C1 segment of cervical spinal cord (tissue), 14 donors: ENCODE data around the gene PPP1R13B.
A peak's percentile ranks its signal among the peaks of the same experiment; 100 is the strongest.

Experiments
- DNase-seq, 14 donors: peaks; one replicate each; lab custom pipeline; 2025; lab: John Stamatoyannopoulos, UW

PPP1R13B gene

GRCh38 chr14:103715052-103716000, 132.0 kb downstream of the PPP1R13B start, which contains the start of the genes XRCC3 and ZFYVE21:
Gene XRCC3 (minus strand): TSS chr14:103715451. CDS start chr14:103711087, 4,364 bp downstream.
Gene ZFYVE21 (plus strand): TSS chr14:103715810. CDS start chr14:103715842, 32 bp downstream.
- DNase-seq: peak; percentile 91 to 99 (median 99)

- DNase-seq: no peak
Measured at GRCh38 chr14:103714063-103714724, 133.2 kb downstream of the PPP1R13B start.

DNA sequence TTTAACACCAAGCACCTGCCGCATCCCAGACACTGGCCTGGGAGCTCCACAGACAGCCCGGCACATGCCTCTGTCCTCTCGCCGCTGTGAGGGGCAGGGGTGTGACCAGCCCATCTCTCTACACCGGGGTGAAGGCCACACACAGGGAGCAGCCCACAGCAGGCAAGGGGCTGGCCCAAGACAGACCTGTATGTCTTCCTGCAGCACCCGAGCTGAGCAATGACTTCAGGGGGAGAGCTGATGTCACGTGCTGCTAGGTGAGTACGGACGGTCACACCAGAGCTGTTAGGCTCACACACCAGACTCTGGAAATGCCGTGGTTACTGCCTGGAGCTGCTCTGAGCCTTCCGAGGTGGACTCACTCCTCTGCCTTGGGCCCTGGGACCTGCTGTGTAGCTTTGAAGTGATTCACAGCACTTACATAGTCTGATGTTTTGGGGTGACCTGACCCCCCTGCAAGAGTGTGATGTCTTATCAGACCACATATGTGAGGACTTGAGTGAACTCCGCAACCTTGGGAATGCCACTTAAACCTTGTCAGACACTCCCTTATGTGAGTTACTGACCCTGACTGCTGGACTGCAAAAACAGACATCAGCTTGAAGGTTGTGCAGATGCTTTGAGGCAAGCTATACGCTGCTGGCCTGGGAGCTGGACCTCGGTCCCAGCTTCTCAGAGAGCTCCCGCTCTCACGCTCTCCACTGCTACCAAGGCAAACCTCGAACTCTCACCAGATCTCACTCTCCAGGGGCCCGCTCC, 133.9 kb downstream of the PPP1R13B start:
- no peak for DNase-seq

DNA sequence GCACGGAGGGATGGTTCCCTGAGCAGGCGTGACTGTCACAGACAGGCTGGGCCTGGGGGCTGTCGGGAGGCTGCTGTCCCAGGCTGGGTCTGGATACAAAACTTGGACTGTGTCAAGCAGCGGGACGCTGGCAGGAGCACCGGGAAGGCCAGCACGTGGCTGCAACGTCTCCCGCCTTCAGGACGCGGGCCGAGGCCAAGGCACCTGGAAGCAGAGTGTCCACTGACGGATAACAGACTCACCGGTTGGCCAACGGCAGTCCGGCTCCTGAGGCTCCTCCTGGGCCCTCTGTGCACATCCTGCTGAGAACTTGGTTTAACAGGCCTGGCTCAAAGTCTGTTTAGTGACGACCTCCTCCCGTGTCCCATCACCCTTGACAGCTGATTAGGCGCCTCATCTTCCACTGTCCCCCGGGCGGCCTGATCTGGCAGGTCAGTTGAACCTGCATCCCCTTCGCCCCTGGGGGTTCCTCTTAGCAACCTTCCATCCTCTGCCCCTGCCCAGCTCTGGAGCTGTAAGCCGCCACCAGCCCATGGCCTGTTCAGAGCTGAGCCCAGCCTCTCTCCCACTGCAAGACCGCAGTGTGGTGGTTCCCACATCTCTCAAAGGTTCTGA, 134.6 kb downstream of the PPP1R13B start:
- peak in 2 of 14 donors; percentile 63 to 80 for DNase-seq

DNA sequence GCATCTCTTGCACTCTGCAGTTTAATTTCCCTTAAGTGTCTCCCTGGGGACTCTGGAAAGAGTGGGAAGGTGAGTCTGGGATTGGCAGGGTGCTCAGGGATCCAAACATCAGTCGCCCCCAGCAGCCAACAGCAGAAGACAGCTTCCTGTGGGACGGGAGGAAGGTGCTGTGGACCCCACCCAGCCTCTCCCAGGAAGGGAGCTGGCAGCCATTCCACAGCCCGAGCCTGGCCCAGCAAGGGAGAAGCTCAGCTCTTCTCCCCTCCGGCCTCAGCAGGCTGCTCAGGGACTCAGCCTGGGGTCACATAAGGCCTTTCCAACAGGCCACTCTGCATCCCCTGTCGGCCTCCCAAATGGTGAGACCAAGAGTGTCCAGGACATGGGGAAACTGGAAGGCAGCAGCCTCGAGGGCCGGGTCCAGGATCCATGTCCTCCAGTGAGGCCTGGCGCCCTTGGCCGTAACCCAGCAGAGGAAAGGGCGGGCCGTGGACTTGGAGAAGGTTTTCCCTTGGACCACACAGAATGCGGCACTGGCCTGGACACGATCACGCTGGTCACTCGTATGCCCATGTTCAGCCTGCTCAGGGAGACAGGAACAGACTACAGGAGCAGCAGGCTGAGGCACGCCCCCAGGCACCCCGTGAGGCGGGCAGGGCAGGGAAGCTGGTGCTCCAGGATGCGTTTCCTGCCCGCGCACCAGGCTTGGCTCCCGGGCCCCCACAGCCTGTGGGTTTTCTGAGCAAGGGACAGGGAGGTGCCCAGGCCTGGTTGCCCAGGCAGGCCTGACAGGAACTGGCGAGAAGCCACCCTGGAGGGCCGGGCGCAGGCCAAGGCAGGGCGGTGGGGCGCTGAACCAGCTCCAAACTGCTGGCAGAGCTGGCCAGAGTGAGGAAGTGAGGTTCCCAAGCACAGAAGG, 135.6 kb downstream of the PPP1R13B start:
- DNase-seq: peak in 10 of 14 donors; percentile 49 to 90 (median 78)

DNA sequence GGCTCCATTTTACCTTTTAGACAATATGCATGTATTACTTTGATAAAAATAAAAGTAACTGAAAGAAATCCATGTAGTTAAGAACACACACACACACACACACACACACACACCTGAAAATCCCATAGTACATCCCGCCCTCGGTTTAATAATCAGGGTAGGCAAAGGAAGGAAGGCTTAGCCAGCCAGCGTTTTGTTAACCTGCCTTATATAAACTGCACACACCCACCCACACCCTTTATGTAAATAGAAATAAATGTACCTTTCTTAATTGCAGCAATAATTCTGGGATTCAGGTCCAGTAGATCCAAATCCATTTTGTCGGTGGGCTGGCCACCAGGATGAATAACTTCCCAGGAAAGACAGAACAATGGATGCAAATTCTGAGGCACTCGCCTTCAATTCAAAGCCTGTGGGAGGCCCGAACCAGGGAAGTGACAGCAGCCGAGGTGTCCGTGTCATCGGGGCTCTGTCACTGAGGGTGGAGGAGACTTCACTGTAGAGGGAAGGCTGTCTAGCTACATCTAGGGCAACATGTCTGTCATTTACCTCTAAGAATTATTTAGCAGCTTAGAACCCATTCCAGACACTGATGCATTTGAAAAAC, 136.5 kb downstream of the PPP1R13B start:
- no peak for DNase-seq

DNA sequence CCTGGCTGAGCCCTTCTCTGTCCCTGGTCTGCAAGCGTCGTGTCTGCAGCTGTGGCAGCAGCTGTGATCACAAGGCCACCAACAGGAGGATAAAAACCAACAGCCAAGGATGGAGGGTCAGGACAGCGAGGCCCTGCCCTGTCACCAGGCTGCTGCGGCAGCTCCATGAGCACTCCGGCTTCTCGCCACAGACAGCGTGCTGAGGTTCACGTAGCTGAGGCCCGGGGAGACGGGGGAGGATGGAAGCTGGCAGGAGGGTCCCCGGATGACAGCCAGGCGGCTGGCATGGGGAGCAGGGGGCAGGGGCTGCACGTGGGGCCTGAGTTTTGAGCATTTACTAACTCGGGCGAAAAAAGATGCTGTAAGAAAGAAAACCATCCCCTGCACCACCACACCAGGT, 137.6 kb downstream of the PPP1R13B start:
- DNase-seq: no peak

DNA sequence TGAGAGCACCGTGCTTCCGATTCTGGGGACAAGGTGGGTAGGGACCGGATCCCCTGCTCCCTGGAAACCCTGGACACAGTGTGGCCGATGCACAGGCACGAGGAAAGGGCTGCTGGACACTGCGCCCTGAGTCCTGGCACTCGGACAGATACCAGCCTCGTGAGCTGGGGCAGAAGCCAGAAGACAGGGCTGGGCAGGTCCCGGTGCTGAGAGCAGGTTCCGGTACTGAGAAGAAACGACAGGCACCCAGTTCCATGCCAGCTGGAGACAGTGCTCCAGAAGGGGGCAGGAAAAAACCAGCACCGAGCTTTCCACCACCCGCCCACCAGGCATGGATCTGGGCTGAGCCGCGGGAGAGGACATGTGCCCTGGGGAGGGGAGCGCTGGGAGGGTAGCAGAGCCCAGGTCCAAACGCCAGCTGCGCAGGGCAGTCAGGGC, 138.6 kb downstream of the PPP1R13B start:
- peak in 8 of 14 donors; percentile 17 to 80 (median 49) for DNase-seq

GRCh38 chr14:103707329-103708263, 139.8 kb downstream of the PPP1R13B start:
- DNase-seq: no peak

DNA sequence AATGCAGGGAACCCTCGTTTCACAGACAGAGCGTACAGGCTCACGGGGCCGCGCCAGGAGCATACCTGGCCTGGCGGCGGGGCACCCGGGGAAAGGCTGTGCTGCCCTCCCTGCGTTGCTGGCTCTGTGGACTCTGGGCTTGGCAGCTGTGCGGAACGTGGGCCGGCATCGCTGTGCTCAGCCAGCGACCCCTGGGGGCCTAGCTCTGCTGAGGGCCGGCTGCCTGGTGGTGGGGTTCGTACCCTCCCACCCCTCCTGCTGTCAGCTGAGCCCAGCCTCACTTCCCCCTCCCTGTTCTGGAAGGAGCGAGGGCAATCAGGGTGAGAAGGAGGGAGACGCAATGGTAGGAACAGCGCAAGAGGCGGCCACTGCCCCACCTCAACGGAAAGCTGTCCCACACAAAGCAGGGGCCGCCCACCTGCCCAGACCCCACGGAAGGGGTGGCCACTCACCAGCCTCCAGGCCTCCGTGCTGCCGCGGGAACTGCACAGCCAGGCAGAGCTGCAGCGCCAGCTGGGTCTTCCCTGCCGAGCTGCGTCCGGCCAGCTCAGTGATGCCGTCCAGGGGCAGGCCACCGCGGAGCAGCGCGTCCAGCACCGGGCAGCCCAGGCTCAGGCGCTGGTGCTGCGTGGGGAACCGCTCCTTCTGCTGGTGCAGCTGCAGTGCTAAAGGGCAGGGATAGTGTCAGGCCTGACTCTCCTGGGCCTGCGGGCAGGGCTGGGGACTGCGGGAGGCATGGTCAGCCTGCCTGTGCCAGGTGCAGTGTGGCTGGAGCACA, 140.6 kb downstream of the PPP1R13B start:
- no peak for DNase-seq

GRCh38 chr14:103705504-103706284, 141.7 kb downstream of the PPP1R13B start:
- DNase-seq: no peak

GRCh38 chr14:103705118-103705503, 142.3 kb downstream of the PPP1R13B start:
- DNase-seq: no peak

GRCh38 chr14:103704708-103705107, 142.7 kb downstream of the PPP1R13B start:
- DNase-seq: no peak

DNA sequence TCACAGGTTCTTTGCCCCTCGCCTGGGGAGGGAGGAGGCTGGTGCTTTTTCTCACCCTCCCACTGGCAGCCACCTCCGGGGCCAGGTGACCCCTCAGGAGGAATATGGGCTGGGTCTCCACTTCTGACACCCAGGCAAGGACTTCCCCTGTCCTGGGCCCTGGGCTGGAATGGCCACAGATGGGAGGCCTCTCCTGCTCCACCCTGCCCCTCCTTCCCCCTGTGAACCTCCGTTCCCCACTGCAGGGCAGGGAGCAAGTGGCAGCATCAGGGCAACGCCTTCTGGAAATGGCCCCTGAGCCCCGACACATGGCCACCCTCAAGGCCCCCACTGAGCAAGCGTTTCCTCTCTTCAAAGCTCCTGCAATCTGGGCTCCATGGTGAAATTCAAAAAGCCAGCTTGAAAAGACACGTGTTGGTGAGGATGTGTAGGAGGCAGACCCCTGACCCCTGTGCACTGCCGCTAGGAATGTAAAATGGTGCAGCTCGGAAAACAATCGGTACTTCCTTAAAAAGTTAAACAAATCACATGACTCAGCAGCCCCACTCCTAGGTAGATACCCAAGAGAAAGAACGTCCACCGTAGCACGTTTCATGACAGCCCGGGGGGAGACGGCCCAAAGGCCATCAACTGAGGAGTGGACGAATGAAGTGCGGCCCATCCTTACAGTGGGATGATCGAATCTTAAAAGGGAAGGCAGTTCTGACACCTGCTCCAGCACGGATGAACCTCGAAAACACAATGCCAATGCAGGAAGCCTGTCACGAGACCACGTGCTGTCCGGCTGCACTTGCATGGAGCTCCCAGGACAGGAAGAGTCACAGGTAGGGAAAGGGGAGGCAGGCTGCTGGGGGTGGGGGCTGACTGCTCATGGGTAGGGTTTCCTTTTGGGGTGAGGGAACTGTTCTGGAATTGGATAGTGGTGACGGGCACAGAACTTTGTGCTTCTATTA, 143.7 kb downstream of the PPP1R13B start:
- DNase-seq: no peak

- peak in 1 of 14 donors; percentile 89 for DNase-seq
Measured at GRCh38 chr14:103702497-103703432, 144.6 kb downstream of the PPP1R13B start.
